HG03521 (cell line): ENCODE data around the gene FANCE.

Source experiments
- ATAC-seq: cut with Tn5 transposase; IDR thresholded peaks from one replicate; pipeline ENCODE4 v1.9.1; 2021; ENCODE audit warnings: mild to moderate bottlenecking, moderate library complexity; ENCODE audit not compliant: unreplicated experiment

Gene FANCE

DNA sequence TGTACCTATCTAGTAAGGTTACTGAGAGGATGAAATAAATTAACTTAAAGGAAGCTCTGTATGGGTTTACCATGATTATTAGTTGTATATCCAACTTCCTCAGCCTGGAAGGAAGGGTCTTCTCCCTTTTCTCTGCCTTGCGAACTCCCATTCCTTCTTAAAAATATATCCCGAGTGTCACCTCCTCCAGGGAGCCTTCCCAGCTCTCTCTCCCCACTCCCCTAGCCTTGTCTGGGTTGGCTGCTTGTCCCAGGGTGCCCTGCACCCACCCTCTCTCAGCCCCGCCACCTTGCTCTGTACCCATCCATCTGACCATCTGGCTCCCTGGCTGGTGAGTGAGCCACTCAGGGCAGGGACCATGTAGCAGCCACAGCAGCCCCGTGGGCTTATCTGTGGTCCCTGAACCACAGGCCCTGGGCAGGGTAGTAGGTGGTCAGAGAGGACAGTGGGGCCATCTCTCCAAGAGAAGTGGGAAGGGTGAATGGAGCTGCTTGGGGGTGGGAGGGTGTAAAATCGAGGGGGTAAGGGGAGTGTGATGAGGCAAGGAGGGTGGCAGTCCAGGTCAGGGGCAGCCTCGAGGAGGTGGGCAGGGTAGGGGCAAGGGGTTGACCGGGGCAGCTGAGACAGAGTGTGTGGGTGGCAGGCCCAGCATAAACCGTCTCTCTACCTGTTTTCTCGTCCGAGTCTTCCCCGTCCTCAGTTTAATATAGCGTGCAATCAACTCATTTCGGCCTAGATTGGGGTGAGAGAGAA lies 31.9 kb downstream of the FANCE start:
- ATAC-seq, result no peak

GRCh38 chr6:35484921-35485392 lies 32.8 kb downstream of the FANCE start:
- no peak for ATAC-seq

DNA sequence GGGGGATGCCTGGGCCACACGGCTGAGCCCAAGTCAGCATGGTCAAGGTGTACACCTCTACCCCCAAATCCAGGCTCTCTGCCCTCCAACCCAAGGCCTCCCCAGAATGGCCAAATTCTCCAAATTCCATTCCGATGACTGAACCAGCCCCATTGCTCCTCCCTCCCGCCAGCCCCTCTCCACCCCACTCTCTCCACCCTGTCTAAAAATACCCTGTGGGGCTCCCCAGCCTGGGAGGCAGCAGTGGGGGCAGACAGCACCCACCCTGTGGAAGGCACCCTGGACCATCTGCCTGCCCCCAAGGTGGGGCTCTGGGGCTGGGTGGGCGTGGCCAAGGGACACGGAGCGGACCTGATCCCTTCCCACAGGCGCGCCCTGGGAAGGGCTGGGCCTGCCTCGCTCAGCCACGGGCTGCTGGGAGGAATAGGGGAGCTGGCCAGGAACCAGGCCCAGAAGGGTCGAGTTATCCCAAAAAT lies 33.3 kb downstream of the FANCE start:
- ATAC-seq, result no peak

DNA sequence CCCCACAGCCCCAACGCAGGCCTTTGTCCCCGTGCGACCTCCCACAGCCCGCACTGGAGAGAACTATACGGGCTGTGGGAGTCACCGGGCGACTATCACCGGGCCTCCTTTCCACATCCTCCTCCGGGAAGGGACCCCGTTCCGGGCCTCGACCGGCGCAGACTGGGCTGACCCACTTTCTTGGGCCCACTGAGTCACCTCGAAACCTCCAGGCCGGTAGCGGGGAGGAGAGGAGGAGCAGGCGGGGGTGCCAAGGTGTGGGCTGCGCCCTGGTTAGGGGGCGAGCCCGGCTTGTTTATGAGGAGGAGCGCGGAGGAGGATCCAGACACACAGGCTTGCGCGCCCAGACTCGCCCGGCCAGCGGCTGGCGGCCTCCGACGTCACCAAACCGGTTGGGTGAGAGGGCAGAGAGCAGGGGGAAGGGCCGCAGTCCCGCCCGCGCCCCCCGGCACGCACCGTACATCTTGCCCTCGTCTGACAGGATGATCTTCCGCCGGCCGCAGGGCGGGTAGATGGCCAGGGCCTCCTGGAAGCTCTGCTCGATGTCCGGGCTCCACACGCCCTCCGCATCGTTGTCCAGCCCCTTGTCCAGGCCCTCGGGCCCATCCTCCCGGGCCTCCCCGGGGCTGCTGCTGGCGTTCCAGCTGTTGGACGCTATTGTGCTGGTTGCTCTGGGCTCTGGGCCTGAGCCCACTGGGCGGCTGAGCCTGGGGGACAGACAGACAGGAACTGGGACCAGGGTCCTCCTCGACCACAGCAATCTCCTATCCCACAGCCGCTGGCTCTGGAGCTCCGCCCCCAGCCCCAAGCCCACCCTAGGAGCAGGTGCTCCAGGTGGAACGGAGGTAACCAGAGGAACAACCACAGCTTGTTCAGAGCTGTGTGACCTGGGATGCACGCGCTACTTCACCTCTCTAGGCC lies 34.1 kb downstream of the FANCE start:
- no peak for ATAC-seq

DNA sequence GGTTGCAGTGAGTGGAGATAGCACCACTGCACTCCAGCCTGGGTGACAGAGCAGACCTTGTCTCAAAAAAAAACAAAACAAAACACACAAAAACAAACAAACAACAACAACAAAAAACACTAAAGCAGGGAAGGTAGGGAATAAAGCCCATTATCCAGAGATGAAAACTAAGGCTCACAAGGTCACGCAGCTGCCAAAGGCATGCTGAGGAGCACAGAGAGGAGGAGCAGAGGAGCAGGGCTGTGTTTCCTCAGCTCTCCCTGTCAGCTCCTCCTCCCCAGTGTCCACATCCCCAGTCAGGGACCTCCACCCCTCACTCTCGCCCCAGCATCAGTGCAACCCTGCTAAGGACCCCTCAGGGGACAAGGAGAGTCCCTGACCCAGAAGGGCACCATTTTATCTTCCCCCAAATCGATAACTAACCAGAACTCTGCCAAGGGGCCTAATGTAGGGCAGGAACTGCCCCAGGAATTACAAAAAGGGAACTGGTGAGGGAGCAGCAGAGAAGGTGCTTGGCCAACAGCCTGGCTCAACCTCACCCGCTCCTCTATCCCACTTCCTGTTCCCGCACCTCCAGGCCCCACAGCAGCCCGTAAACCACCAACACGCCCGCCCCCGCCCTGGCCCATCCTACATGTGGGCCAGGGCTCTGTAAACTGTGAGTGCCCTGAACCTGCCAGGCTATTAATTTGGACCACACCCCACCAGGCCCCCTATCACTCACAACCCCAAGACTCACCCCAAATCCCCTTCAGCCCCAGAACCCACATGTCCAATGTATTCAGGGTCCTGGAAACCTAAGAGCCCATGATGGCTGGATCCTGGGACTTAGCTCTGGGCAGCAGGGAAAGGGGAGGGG lies 35.7 kb downstream of the FANCE start:
- no peak for ATAC-seq

DNA sequence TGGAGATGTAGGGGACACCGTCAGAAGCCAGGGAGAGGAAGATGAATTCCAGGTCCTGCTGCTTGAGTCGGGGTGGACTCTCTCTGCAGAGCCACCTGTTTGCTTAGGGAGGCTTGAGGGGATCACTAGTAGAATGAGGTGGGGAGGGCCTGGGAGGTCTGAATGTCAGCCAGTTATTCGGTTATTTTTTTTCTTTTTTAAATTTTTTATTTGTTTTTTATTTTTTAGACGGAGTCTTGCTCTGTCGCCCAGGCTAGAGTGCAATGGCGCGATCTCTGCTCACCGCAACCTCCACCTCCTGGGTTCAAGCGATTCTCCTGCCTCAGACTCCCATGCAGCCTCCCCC lies 36.4 kb downstream of the FANCE start:
- ATAC-seq, result no peak

GRCh38 chr6:35489066-35489465 lies 36.9 kb downstream of the FANCE start:
- no peak for ATAC-seq

GRCh38 chr6:35489995-35490791 lies 38.1 kb downstream of the FANCE start:
- no peak for ATAC-seq

DNA sequence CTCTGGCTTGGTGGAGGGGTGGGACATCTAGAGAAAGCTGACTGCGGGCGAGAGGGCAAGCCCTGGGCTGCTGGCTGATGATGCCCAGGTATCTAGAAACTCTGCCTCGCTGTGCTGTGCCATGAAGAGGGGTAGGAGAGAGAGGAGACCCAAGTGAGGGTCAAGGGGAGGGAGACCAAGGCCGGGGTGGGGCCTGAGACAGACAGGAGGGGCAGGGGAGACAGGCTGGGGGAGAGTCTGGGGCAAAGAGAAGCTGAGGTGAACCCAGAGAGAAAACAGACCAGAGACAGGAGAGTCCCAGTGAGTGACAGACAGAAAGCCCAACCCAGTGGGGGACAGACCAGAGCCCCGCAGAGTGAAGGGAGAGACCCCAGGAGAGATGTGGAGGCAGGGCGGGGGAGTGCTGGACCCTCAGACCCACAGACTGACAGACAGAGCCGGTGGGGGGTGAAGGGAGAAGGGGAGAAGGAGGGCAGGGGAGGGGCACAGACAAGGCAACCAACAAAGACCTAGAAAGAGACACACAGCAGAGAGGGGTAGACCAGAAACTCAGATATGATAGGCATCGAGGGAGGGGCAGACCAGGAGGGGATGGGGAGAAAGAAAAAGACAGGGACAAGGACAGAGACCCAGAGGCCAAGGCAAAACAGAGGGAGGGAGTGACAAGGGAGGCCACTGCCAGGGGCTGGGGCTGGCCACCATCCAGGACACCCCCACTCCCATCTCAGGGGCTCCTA lies 38.9 kb downstream of the FANCE start:
- ATAC-seq, result no peak

DNA sequence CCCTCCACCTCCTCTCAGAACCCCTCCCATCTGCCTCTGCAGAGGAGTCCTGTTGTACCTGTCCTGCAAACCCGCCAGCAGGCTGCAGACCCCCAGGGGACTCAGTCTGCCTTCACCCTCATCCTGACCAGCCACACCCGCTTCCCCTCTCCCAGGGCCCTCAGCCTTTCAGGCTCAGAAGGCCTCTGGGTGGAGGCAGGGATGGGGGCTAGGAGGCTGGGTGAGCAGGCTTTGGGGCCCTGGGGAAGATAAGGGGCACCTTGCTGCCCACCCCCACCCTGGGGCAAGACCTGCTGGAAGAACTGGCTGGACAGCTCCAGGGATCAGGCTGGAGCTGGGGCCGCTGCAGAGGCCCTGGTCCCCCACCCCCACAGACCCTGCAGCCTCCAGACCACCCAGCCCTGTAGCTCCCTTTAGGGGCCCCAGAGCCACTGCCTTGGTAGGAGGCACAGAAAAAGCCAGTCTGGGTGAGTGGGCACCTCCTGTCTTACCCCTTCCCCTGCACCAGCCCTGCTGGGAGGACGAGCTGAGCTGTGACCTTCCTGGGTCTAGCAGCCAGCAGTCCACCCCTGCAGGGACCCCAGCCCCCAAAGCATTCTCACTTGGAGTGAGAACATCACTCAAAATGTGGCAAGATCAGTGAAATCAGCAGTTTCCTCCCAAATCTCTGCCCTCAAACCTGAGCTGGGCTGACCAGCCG lies 39.6 kb downstream of the FANCE start:
- no peak for ATAC-seq

GRCh38 chr6:35492258-35492973 lies 40.3 kb downstream of the FANCE start:
- ATAC-seq, result no peak

DNA sequence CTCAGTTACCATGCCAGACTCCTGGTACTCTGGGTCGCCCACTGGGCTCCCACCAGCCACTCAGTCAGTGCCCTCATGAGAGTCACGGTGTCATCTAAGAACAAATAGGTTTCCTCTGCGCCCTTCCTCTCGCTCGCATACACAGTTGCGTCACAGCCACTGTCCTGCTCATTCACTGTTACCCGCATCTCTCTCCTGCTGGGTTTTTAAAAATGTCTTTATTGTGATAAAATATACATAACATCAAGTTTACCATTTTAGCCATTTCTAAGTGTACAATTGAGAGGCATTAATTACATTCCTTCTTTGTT lies 40.8 kb downstream of the FANCE start:
- no peak for ATAC-seq

- ATAC-seq, result no peak
Observed at GRCh38 chr6:35493307-35493983, 41.3 kb downstream of the FANCE start.

DNA sequence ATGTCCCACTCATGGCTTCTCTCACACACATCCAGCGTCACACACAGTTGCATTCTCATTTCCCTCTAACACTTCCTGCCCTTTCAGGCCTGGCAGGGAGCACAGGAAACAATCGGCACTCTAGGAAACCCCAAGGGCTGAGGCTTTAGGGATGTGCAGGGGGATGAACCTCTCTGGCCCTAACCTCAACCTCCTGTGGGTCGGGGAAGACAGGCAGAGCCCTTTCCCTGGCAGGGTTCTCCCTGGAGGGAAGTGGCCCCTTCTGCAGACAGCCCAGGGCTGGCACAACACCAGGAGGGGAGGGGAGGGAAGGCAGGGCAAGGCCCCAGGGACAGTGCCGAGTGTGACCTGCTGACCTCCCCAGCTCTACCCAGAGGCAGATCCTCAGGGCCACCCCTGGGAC lies 42.0 kb downstream of the FANCE start:
- ATAC-seq, result no peak

DNA sequence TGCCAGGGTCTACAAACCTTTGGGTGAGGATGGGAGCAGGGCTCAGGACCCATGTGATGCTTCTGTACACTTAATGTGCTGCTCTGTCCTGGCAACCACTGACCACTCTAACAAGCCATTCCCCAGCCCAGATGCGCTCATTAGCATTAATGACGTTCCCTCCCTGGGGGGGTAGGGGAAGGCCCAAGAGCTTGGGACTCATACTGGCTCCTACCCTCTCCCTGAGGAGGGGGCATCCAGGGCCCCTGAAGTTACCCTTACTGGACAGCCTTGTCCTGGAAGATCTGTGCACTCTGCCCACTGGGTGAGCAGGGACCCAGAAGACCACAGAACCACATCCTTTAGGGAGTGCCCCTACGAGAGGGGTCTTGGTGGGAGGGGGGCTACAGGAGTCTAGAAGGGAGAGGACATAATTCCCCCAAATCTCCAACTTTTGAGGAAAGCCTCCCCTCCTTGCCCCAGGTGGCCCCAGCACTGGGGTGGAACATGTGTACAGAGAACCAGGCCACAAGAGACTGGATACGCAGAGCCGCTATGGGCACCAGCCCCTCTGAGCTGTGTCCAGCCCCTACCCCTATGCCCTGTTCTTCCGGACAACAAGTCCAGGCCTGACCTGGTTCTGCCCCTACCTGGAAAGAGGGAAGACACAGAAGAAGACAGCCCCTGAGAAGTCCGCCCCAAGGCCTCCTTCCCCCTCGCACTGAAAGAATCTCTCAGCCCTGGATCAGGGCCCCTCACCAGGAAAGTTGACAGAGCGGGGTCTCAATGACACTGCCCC lies 43.3 kb downstream of the FANCE start:
- no peak for ATAC-seq

- ATAC-seq, result no peak
Observed at GRCh38 chr6:35496036-35496840, 44.1 kb downstream of the FANCE start.
